Glutamatergic neuron (in vitro differentiated cells): ENCODE measurements around the gene AKNA. TPM values are rescaled to one million over a fixed set of nuclear protein-coding genes. Genes with fewer than 3 reads are reported as not detected.

Source experiments
- DNase-seq: peaks from one replicate; pipeline ENCODE4 v3.0.0; 2022
- H3K27ac Mint-ChIP-seq: one replicate; pipeline ENCODE4 v1.8.0; 2020; ENCODE audit warnings: mild to moderate bottlenecking, mixed read lengths, inconsistent platforms; ENCODE audit not compliant: unreplicated experiment
- H3K27me3 Mint-ChIP-seq: one replicate; pipeline ENCODE4 v1.8.0; 2020; ENCODE audit warnings: mild to moderate bottlenecking, moderate library complexity, mixed read lengths, inconsistent platforms; ENCODE audit not compliant: unreplicated experiment
- H3K36me3 Mint-ChIP-seq: one replicate; pipeline ENCODE4 v1.8.0; 2020; ENCODE audit warnings: mild to moderate bottlenecking, mixed read lengths, inconsistent platforms; ENCODE audit not compliant: unreplicated experiment
- H3K4me1 Mint-ChIP-seq: one replicate; pipeline ENCODE4 v1.8.0; 2020; ENCODE audit warnings: mild to moderate bottlenecking, low read depth, mixed read lengths, inconsistent platforms; ENCODE audit not compliant: unreplicated experiment
- H3K4me3 Mint-ChIP-seq: one replicate; pipeline ENCODE4 v1.8.0; 2020; ENCODE audit warnings: mild to moderate bottlenecking, mixed read lengths, inconsistent platforms; ENCODE audit not compliant: unreplicated experiment
- H3K9me3 Mint-ChIP-seq: one replicate; pipeline ENCODE4 v1.8.0; 2020; ENCODE audit warnings: mild to moderate bottlenecking, moderate library complexity, mixed read lengths, inconsistent platforms; ENCODE audit not compliant: unreplicated experiment
- CTCF ChIP-seq: fragments of 200-600 bp; sonication (generic); IDR thresholded peaks from one replicate; pipeline ENCODE4 v1.5.0; 2021; ENCODE audit not compliant: partially characterized antibody, unreplicated experiment
- total RNA-seq: library from RNA; stranded (reverse); fragmentation: NEBNext Ultra II Directional; extraction: Animal tissue kit (Norgen Biotek cat#: 25700); gene quantifications from one replicate; pipeline ENCODE4 v1.2.1, GENCODE V29; 2021; ENCODE audit not compliant: unreplicated experiment

Gene AKNA
- total RNA-seq, 1 donor from 2014 or later: 32.6 TPM

- TF ChIP-seq CTCF: no peak
- Mint-ChIP-seq H3K36me3 (no peaks in the 10 kb centered on the region), H3K9me3 (peaks cover 1% of the 10 kb centered on the region), H3K4me1 (peaks cover 30% of the 10 kb centered on the region), H3K27me3 (peaks cover 4% of the 10 kb centered on the region), H3K4me3 (no peak overlapping the region), H3K27ac (no peak overlapping the region)
- peak; percentile 8 for DNase-seq
Observed at GRCh38 chr9:114286146-114286679, 101.6 kb downstream of the AKNA start.

GRCh38 chr9:114285166-114285867 is 102.5 kb downstream of the AKNA start:
- Mint-ChIP-seq H3K4me1 (peaks cover 25% of the 10 kb centered on the region), H3K9me3 (peaks cover 3% of the 10 kb centered on the region), H3K4me3 (no peak overlapping the region), H3K36me3 (no peaks in the 10 kb centered on the region), H3K27ac (no peak overlapping the region), H3K27me3 (peaks cover 2% of the 10 kb centered on the region)
- peak; percentile 22 for DNase-seq
- no peak for TF ChIP-seq CTCF

GRCh38 chr9:114284316-114285060 is 103.3 kb downstream of the AKNA start:
- Mint-ChIP-seq H3K4me1 (peaks cover 25% of the 10 kb centered on the region), H3K27me3 (peaks cover 2% of the 10 kb centered on the region)
- DNase-seq: peak; percentile 5

More at GRCh38 chr9:114284316-114285060, 103.3 kb downstream of the AKNA start:
- TF ChIP-seq CTCF: no peak
- Mint-ChIP-seq H3K27ac (no peak overlapping the region), H3K4me3 (no peak overlapping the region), H3K9me3 (peaks cover 3% of the 10 kb centered on the region), H3K36me3 (no peaks in the 10 kb centered on the region)

Other genes starting within 250 kb of the AKNA start
- gene COL27A1, start 232.4 kb downstream of the AKNA start, total RNA-seq: 3.9 TPM
- not detected for gene ORM1, start 64.9 kb downstream of the AKNA start, total RNA-seq
- not detected for gene ORM2, start 58.1 kb downstream of the AKNA start, total RNA-seq
- gene WHRN, start 117.5 kb upstream of the AKNA start, total RNA-seq: 3.2 TPM
- 156 TPM for gene ATP6V1G1, start 199.8 kb upstream of the AKNA start, total RNA-seq
- 12.2 TPM for gene TMEM268, start 223.3 kb upstream of the AKNA start, total RNA-seq